Measurements from ENCODE around the gene PCK1. TPM values are rescaled to one million over a fixed set of nuclear protein-coding genes. Genes with fewer than 3 reads are reported as not detected.

The PCK1 gene
- polyA plus RNA-seq, 3 donors: not detected

DNA sequence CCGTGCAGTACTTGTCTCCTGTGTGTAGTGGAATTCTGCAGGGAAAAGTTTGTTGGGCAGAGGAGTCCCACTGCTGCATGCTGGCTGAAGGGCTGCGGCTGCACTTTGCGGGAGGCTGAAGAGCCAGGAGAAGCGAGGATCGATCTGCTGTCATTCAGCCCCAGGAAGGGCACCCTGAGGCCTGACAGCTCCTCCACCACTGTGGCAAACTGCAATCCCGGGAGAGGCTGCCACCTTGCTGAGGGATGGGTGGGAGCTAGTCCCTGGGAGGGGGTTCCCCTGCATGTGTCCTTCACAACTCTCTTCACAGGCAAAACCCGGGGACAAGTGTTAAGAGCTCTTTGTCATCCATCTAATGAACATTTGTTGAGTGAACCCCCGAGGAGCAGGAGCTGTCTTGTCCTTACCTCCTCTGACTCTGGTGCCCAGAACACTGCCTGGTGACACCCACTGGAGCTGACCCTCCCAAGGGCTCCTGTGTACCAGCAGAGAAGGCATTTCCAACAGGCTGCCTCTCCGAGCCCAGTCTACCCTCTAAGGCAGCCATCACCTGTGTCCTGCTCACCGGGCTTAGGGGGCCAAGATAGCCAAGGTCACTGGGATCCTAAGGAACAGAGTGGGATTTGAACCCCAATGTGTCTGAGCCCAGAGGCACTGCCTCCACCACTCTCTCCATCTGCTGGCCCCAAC, 17.7 kb downstream of the PCK1 start:
- no peak overlapping the region for H3K4me2 ChIP-seq (replicated peaks; ENCODE audit: extremely low read depth, low read length, poor library complexity, severe bottlenecking)
- no peak overlapping the region for H3K27ac ChIP-seq (ENCODE audit: low read depth in 1 of 2, low read length in 2 of 2)
- H3K27me3 Mint-ChIP-seq (ENCODE audit: low read depth in 3 of 3): peaks cover 45 to 60% (median 51%) of the 10 kb centered on the region in 3 donors
- WGBS (ENCODE audit: insufficient coverage): 85% methylated on average over 7 of the region's 10 CpGs
- H3K27ac Mint-ChIP-seq: peak overlapping the region in 1 of 7 donors; percentile 20
- H3K79me2 ChIP-seq (ENCODE audit: insufficient read depth, low read length): no peaks in the 10 kb centered on the region
- H2AFZ ChIP-seq (ENCODE audit: insufficient read depth, low read depth, low read length, poor library complexity, severe bottlenecking): no peak overlapping the region
- TF ChIP-seq, protein P1, sequence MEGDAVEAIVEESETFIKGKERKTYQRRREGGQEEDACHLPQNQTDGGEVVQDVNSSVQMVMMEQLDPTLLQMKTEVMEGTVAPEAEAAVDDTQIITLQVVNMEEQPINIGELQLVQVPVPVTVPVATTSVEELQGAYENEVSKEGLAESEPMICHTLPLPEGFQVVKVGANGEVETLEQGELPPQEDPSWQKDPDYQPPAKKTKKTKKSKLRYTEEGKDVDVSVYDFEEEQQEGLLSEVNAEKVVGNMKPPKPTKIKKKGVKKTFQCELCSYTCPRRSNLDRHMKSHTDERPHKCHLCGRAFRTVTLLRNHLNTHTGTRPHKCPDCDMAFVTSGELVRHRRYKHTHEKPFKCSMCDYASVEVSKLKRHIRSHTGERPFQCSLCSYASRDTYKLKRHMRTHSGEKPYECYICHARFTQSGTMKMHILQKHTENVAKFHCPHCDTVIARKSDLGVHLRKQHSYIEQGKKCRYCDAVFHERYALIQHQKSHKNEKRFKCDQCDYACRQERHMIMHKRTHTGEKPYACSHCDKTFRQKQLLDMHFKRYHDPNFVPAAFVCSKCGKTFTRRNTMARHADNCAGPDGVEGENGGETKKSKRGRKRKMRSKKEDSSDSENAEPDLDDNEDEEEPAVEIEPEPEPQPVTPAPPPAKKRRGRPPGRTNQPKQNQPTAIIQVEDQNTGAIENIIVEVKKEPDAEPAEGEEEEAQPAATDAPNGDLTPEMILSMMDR (IDR thresholded peaks at IDR 0.05): no peak
- peaks cover 26 to 29% of the 10 kb centered on the region in 2 donors for H3K4me1 ChIP-seq (ENCODE audit: control insufficient read depth in 1 of 2, insufficient read depth in 2 of 2, low read length in 2 of 2)
- peaks cover 2 to 4% of the 10 kb centered on the region in 2 donors for H3K36me3 Mint-ChIP-seq
- H3K27me3 ChIP-seq (ENCODE audit: control insufficient read depth in 2 of 2, insufficient read depth in 2 of 2, low read length in 2 of 2): peaks cover 8 to 56% of the 10 kb centered on the region in 2 donors
- no peak overlapping the region for H3K4me3 ChIP-seq (replicated peaks in 1 of 3; ENCODE audit: low read depth in 2 of 3, low read length in 3 of 3)
- intact Hi-C loops (cut with micrococcal nuclease): no loop called here
- H3K4me1 Mint-ChIP-seq: peaks cover 27% of the 10 kb centered on the region
- no peaks in the 10 kb centered on the region for H3K9me3 ChIP-seq (replicated peaks in 1 of 2; ENCODE audit: control insufficient read depth in 1 of 2, insufficient read depth in 1 of 2, low read length in 2 of 2)
- no peaks in the 10 kb centered on the region for H3K36me3 ChIP-seq (replicated peaks in 1 of 2; ENCODE audit: control insufficient read depth in 1 of 2, insufficient read depth in 2 of 2, low read length in 2 of 2)
- H3K9ac ChIP-seq (ENCODE audit: insufficient read depth, low read length, poor library complexity, severe bottlenecking): no peak overlapping the region
- H3K9me3 Mint-ChIP-seq: peaks cover 0 to 6% (median 2%) of the 10 kb centered on the region in 7 donors
- H3K4me3 Mint-ChIP-seq: no peak overlapping the region
- DNase-seq: no peak
- no peaks in the 10 kb centered on the region for H4K20me1 ChIP-seq (ENCODE audit: insufficient read depth, low read length)

DNA sequence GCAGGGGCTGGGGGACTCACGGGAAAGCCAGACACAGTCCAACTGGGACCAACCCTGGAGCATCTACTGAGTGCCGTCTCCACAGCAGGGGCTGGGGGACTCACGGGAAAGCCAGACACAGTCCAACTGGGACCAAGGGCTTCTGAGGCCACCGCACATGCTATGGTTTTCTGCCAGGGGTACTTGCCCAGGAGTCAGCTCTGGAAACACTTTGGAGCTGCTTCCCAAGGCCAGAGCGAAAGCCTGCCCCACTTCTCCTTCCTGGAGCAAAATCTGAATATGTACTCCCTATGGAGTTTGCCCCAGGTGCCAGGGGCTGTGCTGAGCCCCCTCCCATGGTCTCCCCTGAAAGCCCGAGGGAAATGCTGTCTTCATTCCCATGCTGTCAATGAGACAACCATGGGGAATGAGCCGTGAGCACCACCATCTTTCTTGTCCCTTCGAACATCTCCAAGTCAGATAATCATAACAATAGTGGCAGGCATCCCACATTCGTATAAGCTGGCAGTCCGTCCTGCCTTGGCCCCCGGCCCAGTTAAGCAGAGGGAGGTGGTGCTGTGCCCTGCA, 18.5 kb downstream of the PCK1 start:
- Histone ChIP-seq H3K79me2 (ENCODE audit: insufficient read depth, low read length) (no peaks in the 10 kb centered on the region), H3K36me3 (replicated peaks in 1 of 2; ENCODE audit: control insufficient read depth in 1 of 2, insufficient read depth in 2 of 2, low read length in 2 of 2) (no peaks in the 10 kb centered on the region), H3K9ac (ENCODE audit: insufficient read depth, low read length, poor library complexity, severe bottlenecking) (no peak overlapping the region), H2AFZ (ENCODE audit: insufficient read depth, low read depth, low read length, poor library complexity, severe bottlenecking) (no peak overlapping the region), H3K4me1 (ENCODE audit: control insufficient read depth in 1 of 2, insufficient read depth in 2 of 2, low read length in 2 of 2) (peaks cover 26 to 29% of the 10 kb centered on the region in 2 donors), H4K20me1 (ENCODE audit: insufficient read depth, low read length) (no peaks in the 10 kb centered on the region), H3K27me3 (ENCODE audit: control insufficient read depth in 2 of 2, insufficient read depth in 2 of 2, low read length in 2 of 2) (peaks cover 3 to 58% of the 10 kb centered on the region in 2 donors), H3K27ac (ENCODE audit: low read depth in 1 of 2, low read length in 2 of 2) (no peak overlapping the region), H3K4me3 (replicated peaks in 1 of 3; ENCODE audit: low read depth in 2 of 3, low read length in 3 of 3) (no peak overlapping the region), H3K4me2 (replicated peaks; ENCODE audit: extremely low read depth, low read length, poor library complexity, severe bottlenecking) (no peak overlapping the region), H3K9me3 (replicated peaks in 1 of 2; ENCODE audit: control insufficient read depth in 1 of 2, insufficient read depth in 1 of 2, low read length in 2 of 2) (peaks cover 0 to 7% of the 10 kb centered on the region in 2 donors)
- intact Hi-C loops (cut with micrococcal nuclease): no loop called here
- Mint-ChIP-seq H3K27ac (peak overlapping the region in 1 of 7 donors; percentile 28), H3K4me3 (peak overlapping the region in 1 of 2 donors; percentile 77), H3K36me3 (peaks cover 2 to 4% of the 10 kb centered on the region in 2 donors), H3K4me1 (peaks cover 29% of the 10 kb centered on the region), H3K27me3 (ENCODE audit: low read depth in 3 of 3) (peaks cover 45 to 59% (median 53%) of the 10 kb centered on the region in 3 donors), H3K9me3 (peaks cover 0 to 10% (median 4%) of the 10 kb centered on the region in 7 donors)
- DNase-seq: no peak
- TF ChIP-seq, protein P1 (IDR thresholded peaks at IDR 0.05): no peak
- WGBS (ENCODE audit: insufficient coverage): 89% methylated on average over 9 of the region's 11 CpGs

Data from CD14-positive monocyte (primary cell).